ENCODE results near the gene ZDHHC8. TPM values are rescaled to one million over a fixed set of nuclear protein-coding genes. Genes with fewer than 3 reads are reported as not detected.

ZDHHC8 gene
- total and polyA plus RNA-seq, 2 experiments from 2014 or later = 30.3 to 53.4 TPM

- TF ChIP-seq, protein P1, sequence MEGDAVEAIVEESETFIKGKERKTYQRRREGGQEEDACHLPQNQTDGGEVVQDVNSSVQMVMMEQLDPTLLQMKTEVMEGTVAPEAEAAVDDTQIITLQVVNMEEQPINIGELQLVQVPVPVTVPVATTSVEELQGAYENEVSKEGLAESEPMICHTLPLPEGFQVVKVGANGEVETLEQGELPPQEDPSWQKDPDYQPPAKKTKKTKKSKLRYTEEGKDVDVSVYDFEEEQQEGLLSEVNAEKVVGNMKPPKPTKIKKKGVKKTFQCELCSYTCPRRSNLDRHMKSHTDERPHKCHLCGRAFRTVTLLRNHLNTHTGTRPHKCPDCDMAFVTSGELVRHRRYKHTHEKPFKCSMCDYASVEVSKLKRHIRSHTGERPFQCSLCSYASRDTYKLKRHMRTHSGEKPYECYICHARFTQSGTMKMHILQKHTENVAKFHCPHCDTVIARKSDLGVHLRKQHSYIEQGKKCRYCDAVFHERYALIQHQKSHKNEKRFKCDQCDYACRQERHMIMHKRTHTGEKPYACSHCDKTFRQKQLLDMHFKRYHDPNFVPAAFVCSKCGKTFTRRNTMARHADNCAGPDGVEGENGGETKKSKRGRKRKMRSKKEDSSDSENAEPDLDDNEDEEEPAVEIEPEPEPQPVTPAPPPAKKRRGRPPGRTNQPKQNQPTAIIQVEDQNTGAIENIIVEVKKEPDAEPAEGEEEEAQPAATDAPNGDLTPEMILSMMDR (IDR thresholded peaks at IDR 0.05; ENCODE audit: low read depth, low read length) = no peak
- Histone ChIP-seq H3K27ac (no peak overlapping the region), H3K4me1 (ENCODE audit: low read depth) (peaks cover 3% of the 10 kb centered on the region), H3K9me3 (ENCODE audit: low read depth) (no peaks in the 10 kb centered on the region), H3K36me3 (no peaks in the 10 kb centered on the region), H3K4me3 (no peak overlapping the region), H3K27me3 (no peaks in the 10 kb centered on the region)
- no peak for DNase-seq (ENCODE audit: low read depth in 1 of 2, low spot score in 1 of 2)
Measured at GRCh38 chr22:20182365-20182764, 50.8 kb downstream of the ZDHHC8 start.

- DNase-seq (ENCODE audit: low read depth in 1 of 2, low spot score in 1 of 2) = no peak
- Histone ChIP-seq H3K36me3 (no peaks in the 10 kb centered on the region), H3K27ac (no peak overlapping the region), H3K9me3 (ENCODE audit: low read depth) (no peaks in the 10 kb centered on the region), H3K4me1 (ENCODE audit: low read depth) (peaks cover 3% of the 10 kb centered on the region), H3K27me3 (no peaks in the 10 kb centered on the region), H3K4me3 (no peak overlapping the region)
- TF ChIP-seq, protein P1 (IDR thresholded peaks at IDR 0.05; ENCODE audit: low read depth, low read length) = no peak
Measured at GRCh38 chr22:20183101-20183500, 51.5 kb downstream of the ZDHHC8 start.

DNA sequence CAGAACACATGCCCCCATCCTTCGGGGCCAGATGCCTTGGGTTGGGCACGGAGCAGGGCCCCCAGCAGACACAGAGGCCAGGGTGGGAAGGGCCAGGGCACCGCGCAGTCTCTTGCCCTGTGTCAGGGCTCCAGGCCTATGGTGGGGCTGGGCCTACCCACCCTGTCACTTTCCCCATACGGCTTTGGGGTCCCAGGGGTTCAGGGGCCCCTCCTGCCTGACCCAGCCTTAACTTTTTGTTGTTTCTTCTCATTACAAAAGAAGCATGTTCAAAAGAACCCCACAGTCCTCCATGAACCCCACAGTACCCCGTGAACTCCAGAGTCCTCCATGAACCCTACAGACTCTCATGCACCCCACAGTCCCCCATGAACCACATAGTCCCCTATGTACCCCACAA, 52.2 kb downstream of the ZDHHC8 start:
- H3K9me3 ChIP-seq (ENCODE audit: low read depth) = no peaks in the 10 kb centered on the region
- DNase-seq (ENCODE audit: low read depth in 1 of 2, low spot score in 1 of 2) = no peak
- H3K27ac ChIP-seq = no peak overlapping the region
- H3K4me1 ChIP-seq (ENCODE audit: low read depth) = peaks cover 3% of the 10 kb centered on the region
- H3K4me3 ChIP-seq = no peak overlapping the region
- TF ChIP-seq, protein P1 (IDR thresholded peaks at IDR 0.05; ENCODE audit: low read depth, low read length) = no peak
- H3K27me3 ChIP-seq = no peaks in the 10 kb centered on the region
- H3K36me3 ChIP-seq = no peaks in the 10 kb centered on the region

- Histone ChIP-seq H3K4me3 (no peak overlapping the region), H3K9me3 (ENCODE audit: low read depth) (no peaks in the 10 kb centered on the region), H3K36me3 (no peaks in the 10 kb centered on the region), H3K27ac (no peak overlapping the region), H3K4me1 (ENCODE audit: low read depth) (peaks cover 3% of the 10 kb centered on the region), H3K27me3 (no peaks in the 10 kb centered on the region)
- no peak for DNase-seq (ENCODE audit: low read depth in 1 of 2, low spot score in 1 of 2)
- TF ChIP-seq, protein P1 (IDR thresholded peaks at IDR 0.05; ENCODE audit: low read depth, low read length) = no peak
Measured at GRCh38 chr22:20184501-20185165, 53.0 kb downstream of the ZDHHC8 start.

- TF ChIP-seq, protein P1 (IDR thresholded peaks at IDR 0.05; ENCODE audit: low read depth, low read length) = no peak
- H3K4me1 ChIP-seq (ENCODE audit: low read depth) = peaks cover 3% of the 10 kb centered on the region
- no peak overlapping the region for H3K27ac ChIP-seq
- H3K36me3 ChIP-seq = no peaks in the 10 kb centered on the region
- no peaks in the 10 kb centered on the region for H3K9me3 ChIP-seq (ENCODE audit: low read depth)
- no peak overlapping the region for H3K4me3 ChIP-seq
- H3K27me3 ChIP-seq = no peaks in the 10 kb centered on the region
- DNase-seq (ENCODE audit: low read depth in 1 of 2, low spot score in 1 of 2) = no peak
Measured at GRCh38 chr22:20185750-20186149, 54.1 kb downstream of the ZDHHC8 start.
